Measurements from ENCODE around the gene OR51B2. TPM values are rescaled to one million over a fixed set of nuclear protein-coding genes. Genes with fewer than 3 reads are reported as not detected.

The OR51B2 gene
- polyA plus RNA-seq, 1 donor (not counting 4 experiments of a cell fraction or from before 2014, with no cell fraction given) = not detected

- FAIRE-seq (no peak), DNase-seq (ENCODE audit: low read depth, low spot score) (no peak)
- H3K79me2 ChIP-seq (ENCODE audit: control insufficient read depth, insufficient read depth, low read length) = no peaks in the 10 kb centered on the region
- TF ChIP-seq EZH2 (IDR thresholded peaks at IDR 0.05; ENCODE audit: low read length) (no peak), CTCF (optimal IDR thresholded peaks at IDR 0.05 in 1 of 3, IDR thresholded peaks at IDR 0.05 in 1 of 3, conservative IDR thresholded peaks at IDR 0.05 in 1 of 3; ENCODE audit: extremely low read depth in 1 of 3, insufficient read depth in 2 of 3, low read length in 3 of 3) (no peak)
- no peaks in the 10 kb centered on the region for H4K20me1 ChIP-seq (ENCODE audit: control insufficient read depth, extremely low read depth, insufficient read depth, low read length)
- H3K4me3 ChIP-seq (ENCODE audit: control insufficient read depth in 2 of 3, extremely low read depth in 1 of 3, insufficient read depth in 2 of 3, low read depth in 1 of 3, low read length in 3 of 3) = no peak overlapping the region
- no peaks in the 10 kb centered on the region for H3K9me3 ChIP-seq (ENCODE audit: control insufficient read depth, low read depth, low read length)
- H3K27me3 ChIP-seq (ENCODE audit: control insufficient read depth, extremely low read depth, insufficient read depth, low read length) = no peaks in the 10 kb centered on the region
- H3K4me1 ChIP-seq (ENCODE audit: control insufficient read depth, extremely low read depth, insufficient read depth, low read length) = no peaks in the 10 kb centered on the region
- H3K27ac ChIP-seq (ENCODE audit: control insufficient read depth, insufficient read depth, low read length) = no peak overlapping the region
- no peak overlapping the region for H3K9ac ChIP-seq (ENCODE audit: control insufficient read depth, extremely low read depth, insufficient read depth, low read length)
- dilution Hi-C loops (cut with MboI; ENCODE audit: extremely low pct_ligation_motif_present, low sequenced_read_pairs) = no loop called here
- H3K36me3 ChIP-seq (ENCODE audit: control insufficient read depth in 2 of 2, extremely low read depth in 1 of 2, insufficient read depth in 2 of 2, low read length in 2 of 2) = no peaks in the 10 kb centered on the region
- no peak overlapping the region for H2AFZ ChIP-seq (ENCODE audit: control insufficient read depth, low read length)
- no peak overlapping the region for H3K4me2 ChIP-seq (ENCODE audit: control insufficient read depth, extremely low read depth, insufficient read depth, low read depth, low read length)
- no peaks in the 10 kb centered on the region for H3K9me1 ChIP-seq (ENCODE audit: control insufficient read depth, extremely low read depth, insufficient read depth, low read length)
Observed at GRCh38 chr11:5307256-5308019, 16.7 kb downstream of the OR51B2 start.

GRCh38 chr11:5304046-5304445, 20.1 kb downstream of the OR51B2 start:
- H3K9ac ChIP-seq (ENCODE audit: control insufficient read depth, extremely low read depth, insufficient read depth, low read length) = no peak overlapping the region
- H2AFZ ChIP-seq (ENCODE audit: control insufficient read depth, low read length) = no peak overlapping the region
- no peak overlapping the region for H3K4me3 ChIP-seq (ENCODE audit: control insufficient read depth in 2 of 3, extremely low read depth in 1 of 3, insufficient read depth in 2 of 3, low read depth in 1 of 3, low read length in 3 of 3)
- FAIRE-seq (no peak), DNase-seq (ENCODE audit: low read depth, low spot score) (no peak)
- H3K9me3 ChIP-seq (ENCODE audit: control insufficient read depth, low read depth, low read length) = no peaks in the 10 kb centered on the region
- H3K27ac ChIP-seq (ENCODE audit: control insufficient read depth, insufficient read depth, low read length) = no peak overlapping the region
- TF ChIP-seq CTCF (optimal IDR thresholded peaks at IDR 0.05 in 1 of 3, IDR thresholded peaks at IDR 0.05 in 1 of 3, conservative IDR thresholded peaks at IDR 0.05 in 1 of 3; ENCODE audit: extremely low read depth in 1 of 3, insufficient read depth in 2 of 3, low read length in 3 of 3) (no peak), EZH2 (IDR thresholded peaks at IDR 0.05; ENCODE audit: low read length) (no peak)
- H3K79me2 ChIP-seq (ENCODE audit: control insufficient read depth, insufficient read depth, low read length) = no peaks in the 10 kb centered on the region
- H3K4me2 ChIP-seq (ENCODE audit: control insufficient read depth, extremely low read depth, insufficient read depth, low read depth, low read length) = no peak overlapping the region
- H3K9me1 ChIP-seq (ENCODE audit: control insufficient read depth, extremely low read depth, insufficient read depth, low read length) = no peaks in the 10 kb centered on the region
- H4K20me1 ChIP-seq (ENCODE audit: control insufficient read depth, extremely low read depth, insufficient read depth, low read length) = no peaks in the 10 kb centered on the region
- dilution Hi-C loops (cut with MboI; ENCODE audit: extremely low pct_ligation_motif_present, low sequenced_read_pairs) = no loop called here
- H3K27me3 ChIP-seq (ENCODE audit: control insufficient read depth, extremely low read depth, insufficient read depth, low read length) = no peaks in the 10 kb centered on the region
- no peaks in the 10 kb centered on the region for H3K36me3 ChIP-seq (ENCODE audit: control insufficient read depth in 2 of 2, extremely low read depth in 1 of 2, insufficient read depth in 2 of 2, low read length in 2 of 2)
- H3K4me1 ChIP-seq (ENCODE audit: control insufficient read depth, extremely low read depth, insufficient read depth, low read length) = no peaks in the 10 kb centered on the region

Data from keratinocyte (primary cell).